GM12864 (cell line): ENCODE measurements around the gene NT5C1A.

Experiments used
- DNase-seq: peaks from one replicate; pipeline ENCODE4 v3.0.0-alpha.2; 2011; ENCODE audit warnings: low read depth
- H3K4me3 ChIP-seq: 2 replicates; pipeline ENCODE4 v1.5.1; 2011; ENCODE audit warnings: mild to moderate bottlenecking, low read depth, low read length, control low read depth
- CTCF ChIP-seq: IDR thresholded peaks from 2 replicates; pipeline ENCODE4 v1.5.1; 2011; ENCODE audit warnings: low read depth, mild to moderate bottlenecking, moderate library complexity, low read length, control low read depth, inconsistent platforms; ENCODE audit errors: missing control alignments

The NT5C1A gene

GRCh38 chr1:39650431-39650830 is 21.5 kb downstream of the NT5C1A start:
- TF ChIP-seq CTCF: no peak
- no peak overlapping the region for H3K4me3 ChIP-seq
- DNase-seq: no peak

- TF ChIP-seq CTCF: no peak
These were observed 22.2 kb downstream of the NT5C1A start for GRCh38 chr1:39649636-39650185.

GRCh38 chr1:39648496-39648895 is 23.4 kb downstream of the NT5C1A start:
- no peak for TF ChIP-seq CTCF
- no peak for DNase-seq
- no peak overlapping the region for H3K4me3 ChIP-seq

More at GRCh38 chr1:39649636-39650185, 22.2 kb downstream of the NT5C1A start:
- H3K4me3 ChIP-seq: no peak overlapping the region
- DNase-seq: no peak

- no peak for DNase-seq
- H3K4me3 ChIP-seq: no peak overlapping the region
These were observed 24.7 kb downstream of the NT5C1A start for GRCh38 chr1:39647247-39647646.

GRCh38 chr1:39646232-39647081 is 25.4 kb downstream of the NT5C1A start:
- no peak for DNase-seq
- no peak overlapping the region for H3K4me3 ChIP-seq
- TF ChIP-seq CTCF: no peak

More at GRCh38 chr1:39647247-39647646, 24.7 kb downstream of the NT5C1A start:
- no peak for TF ChIP-seq CTCF

GRCh38 chr1:39645411-39646043 is 26.4 kb downstream of the NT5C1A start:
- DNase-seq: no peak
- no peak for TF ChIP-seq CTCF
- H3K4me3 ChIP-seq: no peak overlapping the region
